Ovary (tissue), 3 donors: ENCODE measurements around the gene RIOX2.

Experiments
- EP300 ChIP-seq: sonication (generic); formaldehyde crosslinking; IDR thresholded peaks from one replicate; pipeline ENCODE4 v1.6.1; 2017; ENCODE audit warnings: antibody characterized with exemption
- TF ChIP-seq, protein P1 (sequence below), 3 donors: fragments of 450-650 bp in 2 of 3; fragments of 200-600 bp in 1 of 3; IDR thresholded peaks; one replicate each; pipeline versions ENCODE4 v1.5.1 to v1.8.0; 2016 to 2022; ENCODE audit warnings: antibody characterized with exemption in 3 of 3, mild to moderate bottlenecking in 1 of 3
- donor health status: DM: no; HTN: no; CAD: no.

- TF ChIP-seq, protein P1, sequence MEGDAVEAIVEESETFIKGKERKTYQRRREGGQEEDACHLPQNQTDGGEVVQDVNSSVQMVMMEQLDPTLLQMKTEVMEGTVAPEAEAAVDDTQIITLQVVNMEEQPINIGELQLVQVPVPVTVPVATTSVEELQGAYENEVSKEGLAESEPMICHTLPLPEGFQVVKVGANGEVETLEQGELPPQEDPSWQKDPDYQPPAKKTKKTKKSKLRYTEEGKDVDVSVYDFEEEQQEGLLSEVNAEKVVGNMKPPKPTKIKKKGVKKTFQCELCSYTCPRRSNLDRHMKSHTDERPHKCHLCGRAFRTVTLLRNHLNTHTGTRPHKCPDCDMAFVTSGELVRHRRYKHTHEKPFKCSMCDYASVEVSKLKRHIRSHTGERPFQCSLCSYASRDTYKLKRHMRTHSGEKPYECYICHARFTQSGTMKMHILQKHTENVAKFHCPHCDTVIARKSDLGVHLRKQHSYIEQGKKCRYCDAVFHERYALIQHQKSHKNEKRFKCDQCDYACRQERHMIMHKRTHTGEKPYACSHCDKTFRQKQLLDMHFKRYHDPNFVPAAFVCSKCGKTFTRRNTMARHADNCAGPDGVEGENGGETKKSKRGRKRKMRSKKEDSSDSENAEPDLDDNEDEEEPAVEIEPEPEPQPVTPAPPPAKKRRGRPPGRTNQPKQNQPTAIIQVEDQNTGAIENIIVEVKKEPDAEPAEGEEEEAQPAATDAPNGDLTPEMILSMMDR (IDR thresholded peaks at IDR 0.05): no peak
- TF ChIP-seq EP300: no peak
These were observed 21.9 kb downstream of the RIOX2 start for GRCh38 chr3:97950360-97950759.
